Cardiac septum (tissue), 1 donor: ENCODE data around the gene SLC39A11. TPM values are rescaled to one million over a fixed set of nuclear protein-coding genes. Genes with fewer than 3 reads are reported as not detected.
A peak's percentile ranks its signal among the peaks of the same experiment; 100 is the strongest.
"Not testable (repeated sequence)": the region's sequence is repeated elsewhere in the genome, so short reads cannot be mapped to it uniquely, and the experiment has no call there.

Experiments
- DNase-seq: peaks from one replicate; pipeline ENCODE4 v3.0.0-alpha.2; 2020; ENCODE audit warnings: low spot score
- intact Hi-C: fragments of 100-400 bp; cut with DNase I; formaldehyde crosslinking; loops from one replicate; pipeline ENCODE4 v1.14.0; 2022
- total RNA-seq: library from RNA; stranded (reverse); fragmentation: NEBNext Ultra II Directional; extraction: Animal tissue kit (Norgen Biotek cat#: 25700); gene quantifications from one replicate; pipeline ENCODE4 v1.2.1, GENCODE V29; 2021
- donor health status: DM: no; HTN: no; CAD: no.

The SLC39A11 gene
- total RNA-seq, 1 donor from 2014 or later = 7.2 TPM

- no peak for DNase-seq
- intact Hi-C loops = no loop called here
Measured at GRCh38 chr17:73112246-73112645, 19.8 kb upstream of the SLC39A11 start.

- intact Hi-C loops = no loop called here
- DNase-seq = no peak
Measured at GRCh38 chr17:73111386-73111785, 18.9 kb upstream of the SLC39A11 start.

GRCh38 chr17:73107191-73107590, 14.7 kb upstream of the SLC39A11 start:
- intact Hi-C loops = no loop called here
- DNase-seq = no peak

- intact Hi-C loops = no loop called here
- DNase-seq = no peak
Measured at GRCh38 chr17:73105431-73105830, 12.9 kb upstream of the SLC39A11 start.

GRCh38 chr17:73104450-73104849, 12.0 kb upstream of the SLC39A11 start:
- DNase-seq = peak; percentile 26
- intact Hi-C loops = no loop called here

- DNase-seq = peak; percentile 33
- intact Hi-C loops = no loop called here
Measured at GRCh38 chr17:73103641-73104335, 11.3 kb upstream of the SLC39A11 start.

- intact Hi-C loops = no loop called here
Measured at GRCh38 chr17:73101031-73101430, 8.5 kb upstream of the SLC39A11 start.

GRCh38 chr17:73100363-73100762, 7.9 kb upstream of the SLC39A11 start:
- intact Hi-C loops = no loop called here
- no peak for DNase-seq

More at GRCh38 chr17:73101031-73101430, 8.5 kb upstream of the SLC39A11 start:
- DNase-seq = peak; percentile 54

GRCh38 chr17:73099511-73099910, 7.0 kb upstream of the SLC39A11 start:
- peak; percentile 50 for DNase-seq
- intact Hi-C loops = no loop called here

GRCh38 chr17:73098919-73099318, 6.4 kb upstream of the SLC39A11 start:
- intact Hi-C loops = no loop called here
- peak; percentile 36 for DNase-seq

- intact Hi-C loops = not testable (repeated sequence)
- DNase-seq = peak; percentile 24
Measured at GRCh38 chr17:73097973-73098765, 5.7 kb upstream of the SLC39A11 start.

- DNase-seq = peak; percentile 69
- intact Hi-C loops = no loop called here
Measured at GRCh38 chr17:73096866-73097265, 4.4 kb upstream of the SLC39A11 start.

GRCh38 chr17:73096211-73096610, 3.7 kb upstream of the SLC39A11 start:
- peak; percentile 36 for DNase-seq
- intact Hi-C loops = no loop called here

GRCh38 chr17:73093286-73093685, 798 bp upstream of the SLC39A11 start:
- intact Hi-C loops = no loop called here
- DNase-seq = peak; percentile 59

GRCh38 chr17:73091770-73092522, 542 bp downstream of the SLC39A11 start:
- intact Hi-C loops = no loop called here
- peak; percentile 60 for DNase-seq

- no peak for DNase-seq
- intact Hi-C loops = no loop called here
Measured at GRCh38 chr17:73091410-73091769, 1.1 kb downstream of the SLC39A11 start.

- peak; percentile 17 for DNase-seq
- intact Hi-C loops = no loop called here
Measured at GRCh38 chr17:73090396-73091202, 1.9 kb downstream of the SLC39A11 start.

GRCh38 chr17:73089322-73090317, 2.9 kb downstream of the SLC39A11 start:
- peak; percentile 35 for DNase-seq
- intact Hi-C loops = no loop called here
